Fibroblast of skin of right biceps (primary cell): ENCODE data around the gene SH3RF3.

Experiments used
- DNase-seq: peaks from one replicate; pipeline ENCODE4 v3.0.0-alpha.2; 2013

SH3RF3 gene

DNA sequence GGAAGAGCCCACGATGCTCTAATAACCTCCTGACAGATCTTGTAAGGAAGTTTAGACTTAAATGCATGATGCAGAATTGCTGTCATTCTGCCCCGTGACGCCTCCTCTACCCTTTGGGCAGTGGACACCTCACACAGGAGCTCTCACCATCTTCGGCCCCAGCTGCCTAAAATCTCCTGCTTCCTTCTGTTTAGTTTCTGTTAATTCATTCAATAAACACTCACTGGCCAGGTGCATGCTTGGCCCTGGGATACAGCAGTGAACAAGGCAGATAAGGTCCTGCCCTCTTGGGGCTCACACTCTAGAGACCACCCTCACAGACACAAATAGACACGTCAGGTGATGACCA is 403.7 kb downstream of the SH3RF3 start:
- DNase-seq = no peak

- DNase-seq = no peak
Measured at GRCh38 chr2:109533823-109534222, 404.8 kb downstream of the SH3RF3 start.

GRCh38 chr2:109535217-109535946 is 406.4 kb downstream of the SH3RF3 start:
- peak; percentile 50 for DNase-seq

DNA sequence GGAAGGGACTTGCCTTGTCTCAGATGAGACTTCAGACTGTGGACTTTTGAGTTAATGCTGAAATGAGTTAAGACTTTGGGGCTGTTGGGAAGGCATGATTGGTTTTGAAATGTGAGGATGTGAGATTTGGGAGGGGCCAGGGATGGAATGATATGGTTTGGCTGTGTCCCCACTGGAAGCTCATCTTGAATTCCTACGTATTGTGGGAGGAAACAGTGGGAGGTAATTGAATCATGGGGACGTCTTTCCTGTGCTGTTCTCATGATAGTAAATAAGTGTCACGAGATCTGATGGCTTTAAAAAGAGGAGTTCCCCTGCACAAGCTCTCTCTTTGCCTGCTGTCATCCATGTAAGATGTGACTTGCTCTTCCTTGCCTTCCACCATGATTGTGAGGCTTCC is 407.6 kb downstream of the SH3RF3 start:
- peak; percentile 49 for DNase-seq

DNA sequence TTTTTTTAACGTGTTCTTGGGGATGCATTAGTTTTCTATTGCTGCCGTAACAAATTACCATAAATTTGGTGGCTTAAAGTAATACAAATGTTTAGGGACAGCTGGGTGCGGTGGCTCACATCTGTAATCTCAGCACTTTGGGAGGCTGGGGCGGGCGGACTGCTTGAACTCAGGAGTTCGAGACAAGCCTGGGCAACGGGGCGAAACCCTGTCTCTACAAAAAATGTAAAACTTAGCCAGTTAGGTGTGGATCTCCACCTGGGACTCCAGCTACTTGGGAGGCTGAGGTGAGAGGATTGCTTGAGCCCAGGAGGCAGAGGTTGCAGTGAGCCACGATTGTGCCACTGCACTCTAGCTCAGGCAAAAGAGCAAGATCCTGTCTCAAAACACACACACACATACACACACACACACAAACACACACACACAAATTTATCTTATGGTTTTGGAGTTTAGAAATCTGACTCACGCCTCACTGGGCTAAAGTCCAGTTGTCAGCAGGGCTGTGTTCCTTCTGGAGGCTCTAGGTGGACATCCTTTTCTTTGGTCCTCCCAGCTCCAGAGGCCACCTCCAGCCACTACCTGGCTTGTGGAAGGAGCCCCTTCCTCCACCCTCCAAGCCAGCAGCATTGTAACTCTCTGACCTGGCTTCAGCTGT is 408.7 kb downstream of the SH3RF3 start:
- DNase-seq = peak; percentile 33

- no peak for DNase-seq
Measured at GRCh38 chr2:109538546-109538945, 409.5 kb downstream of the SH3RF3 start.

DNA sequence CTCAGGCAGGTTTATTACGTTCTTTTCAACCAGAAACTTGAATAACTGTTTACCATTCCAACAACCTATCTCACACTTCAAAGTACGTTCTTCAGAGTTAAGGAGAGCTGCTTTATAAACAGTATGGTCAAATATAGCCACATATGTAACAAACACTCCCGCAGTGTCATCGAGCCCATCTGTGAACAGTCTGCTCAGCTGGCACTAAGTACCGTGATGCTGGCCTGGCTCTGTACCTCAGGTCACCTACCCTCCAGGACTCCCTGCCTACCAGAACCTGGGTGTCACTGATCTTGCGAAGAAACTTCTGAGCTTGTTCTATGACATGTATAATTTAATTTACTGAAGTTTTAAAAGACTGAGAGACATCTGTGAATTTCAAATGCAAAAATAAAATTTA is 413.4 kb downstream of the SH3RF3 start:
- no peak for DNase-seq

DNA sequence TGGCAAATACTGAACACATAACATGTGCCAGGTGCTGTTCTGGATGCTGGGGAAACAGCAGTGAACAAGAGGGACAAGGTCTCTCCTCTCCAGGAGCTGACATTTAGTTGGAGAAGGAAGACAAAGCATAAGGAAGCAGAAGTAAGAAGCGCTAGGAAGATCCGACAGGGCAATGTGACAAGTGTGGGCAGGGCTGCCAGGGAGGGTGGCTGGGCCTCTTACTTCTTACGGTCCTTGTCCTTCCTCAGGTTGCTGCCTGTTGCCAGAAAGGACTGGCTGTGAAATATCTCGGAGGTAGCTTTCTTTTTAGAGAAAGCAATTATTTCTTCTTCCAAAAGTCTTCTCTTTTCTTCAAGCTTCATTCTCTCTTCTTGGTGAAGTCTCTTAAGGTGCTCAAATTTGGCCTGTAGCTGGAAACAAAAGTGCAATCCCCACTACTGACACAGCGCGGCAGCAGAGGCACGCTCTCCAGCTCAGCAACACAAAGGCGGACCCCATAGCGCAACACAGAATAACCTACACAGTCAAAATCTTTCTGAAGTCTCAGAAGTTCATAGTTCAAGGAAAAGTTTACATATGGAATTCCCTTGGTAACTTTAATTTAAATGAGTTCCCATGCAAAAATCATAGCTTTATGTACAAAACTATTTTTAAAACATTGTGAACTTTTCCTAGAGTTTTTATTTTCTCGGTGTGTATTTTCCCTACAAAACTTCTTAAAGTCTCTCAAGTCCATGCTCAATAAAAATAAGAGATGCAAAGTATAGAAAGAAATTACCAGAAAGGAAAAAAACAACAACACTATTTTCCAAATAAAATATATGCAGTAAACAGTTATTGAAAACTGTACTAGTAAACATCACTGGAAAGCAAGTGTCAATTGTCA is 417.1 kb downstream of the SH3RF3 start:
- peak; percentile 51 for DNase-seq

- DNase-seq = no peak
Measured at GRCh38 chr2:109547280-109547679, 418.3 kb downstream of the SH3RF3 start.

DNA sequence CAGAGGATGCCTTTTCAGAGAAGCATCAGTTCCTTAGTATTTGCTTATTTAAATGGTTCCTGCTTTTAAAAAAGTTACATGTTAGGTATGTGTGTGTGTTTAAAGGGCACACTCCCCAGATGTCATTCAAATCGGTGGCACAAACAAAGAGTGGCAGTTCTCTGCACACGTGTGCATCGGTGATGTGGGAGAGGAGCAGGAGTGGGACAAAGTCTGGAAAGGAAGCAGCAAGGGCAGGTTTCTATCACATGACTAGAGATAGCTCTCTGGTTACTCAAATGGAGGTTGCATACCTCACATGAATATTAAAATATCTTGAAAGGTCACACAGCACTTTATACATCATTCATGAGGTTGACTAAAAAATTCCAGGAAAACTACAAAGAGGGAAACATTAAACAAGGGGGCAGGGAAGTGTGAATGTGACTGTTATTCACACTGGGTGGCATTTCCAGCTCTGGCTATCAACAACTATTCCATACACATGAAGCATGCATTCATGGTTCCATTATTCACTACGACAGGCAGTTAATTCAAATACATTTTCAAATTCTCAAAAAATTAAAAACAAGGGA is 420.1 kb downstream of the SH3RF3 start:
- peak; percentile 40 for DNase-seq
